Smooth muscle cell (in vitro differentiated cells): ENCODE results near the gene FAM151A. TPM values are rescaled to one million over a fixed set of nuclear protein-coding genes. Genes with fewer than 3 reads are reported as not detected.

ENCODE experiments used
- DNase-seq: peaks from one replicate; lab custom pipeline; 2025; ENCODE audit not compliant: unreplicated experiment; lab: John Stamatoyannopoulos, UW
- H2AFZ ChIP-seq: fragments of 200-600 bp; sonication (generic); 2 replicates; pipeline ENCODE4 v1.6.0; 2016; ENCODE audit warnings: antibody characterized with exemption, low read depth, mild to moderate bottlenecking
- H3F3A ChIP-seq: fragments of 200-600 bp; sonication (generic); 2 replicates; pipeline ENCODE4 v1.6.0; 2017; ENCODE audit warnings: antibody characterized with exemption, low read depth
- H3K27ac ChIP-seq: fragments of 200-600 bp; sonication (generic); 2 replicates; pipeline ENCODE4 v1.5.1; 2016; ENCODE audit warnings: low read depth, mild to moderate bottlenecking
- H3K27me3 ChIP-seq: fragments of 200-600 bp; sonication (generic); 2 replicates; pipeline ENCODE4 v1.6.1; 2016; ENCODE audit warnings: low read depth, mild to moderate bottlenecking
- H3K36me3 ChIP-seq: fragments of 200-600 bp; sonication (generic); 2 replicates; pipeline ENCODE4 v1.5.1; 2016; ENCODE audit warnings: low read depth
- H3K4me1 ChIP-seq: fragments of 200-600 bp; sonication (generic); 2 replicates; pipeline ENCODE4 v1.5.1; 2016; ENCODE audit warnings: low read depth
- H3K4me2 ChIP-seq: fragments of 200-600 bp; sonication (generic); 2 replicates; pipeline ENCODE4 v1.6.0; 2016; ENCODE audit warnings: mild to moderate bottlenecking
- H3K4me3 ChIP-seq: fragments of 200-600 bp; sonication (generic); 2 replicates; pipeline ENCODE4 v1.5.1; 2016; ENCODE audit warnings: mild to moderate bottlenecking
- H3K79me2 ChIP-seq: fragments of 200-600 bp; sonication (generic); 2 replicates; pipeline ENCODE4 v1.6.0; 2016; ENCODE audit warnings: low read depth, mild to moderate bottlenecking
- H3K9ac ChIP-seq: fragments of 200-600 bp; sonication (generic); 2 replicates; pipeline ENCODE4 v1.6.0; 2016; ENCODE audit warnings: low read depth
- H3K9me3 ChIP-seq: fragments of 200-600 bp; sonication (generic); replicated peaks from 2 replicates; pipeline ENCODE4 v1.5.1; 2016; ENCODE audit warnings: low read depth
- H4K20me1 ChIP-seq: fragments of 200-600 bp; sonication (generic); 2 replicates; pipeline ENCODE4 v1.6.0; 2016; ENCODE audit warnings: low read depth
- WGBS: methylation state at CpG from one replicate; pipeline ENCODE4 v1.1.7; 2016; ENCODE audit warnings: low lambda C conversion rate; 5-methylcytosine and 5-hydroxymethylcytosine counted together
- polyA plus RNA-seq: library from polyadenylated mRNA; unstranded; fragments of >200 nt; fragmentation: Nextera tagmentation; extraction: Ambion mirVana; gene quantifications from 2 replicates; pipeline ENCODE4 v1.2.1, GENCODE V29; 2016
- total RNA-seq: library from RNA; depleted of rRNA; stranded (reverse); fragments of >200 nt; gene quantifications from 2 replicates; pipeline ENCODE4 v1.2.3, GENCODE V29; 2014
- TF ChIP-seq, protein P1 (sequence below): fragments of 200-600 bp; sonication (generic); IDR thresholded peaks from 2 replicates; pipeline ENCODE4 v1.5.1; 2017; ENCODE audit warnings: borderline replicate concordance, mild to moderate bottlenecking, antibody characterized with exemption; ENCODE audit not compliant: insufficient read depth, poor library complexity, severe bottlenecking

FAM151A gene
- total and polyA plus RNA-seq, 2 experiments from 2014 or later = not detected

DNA sequence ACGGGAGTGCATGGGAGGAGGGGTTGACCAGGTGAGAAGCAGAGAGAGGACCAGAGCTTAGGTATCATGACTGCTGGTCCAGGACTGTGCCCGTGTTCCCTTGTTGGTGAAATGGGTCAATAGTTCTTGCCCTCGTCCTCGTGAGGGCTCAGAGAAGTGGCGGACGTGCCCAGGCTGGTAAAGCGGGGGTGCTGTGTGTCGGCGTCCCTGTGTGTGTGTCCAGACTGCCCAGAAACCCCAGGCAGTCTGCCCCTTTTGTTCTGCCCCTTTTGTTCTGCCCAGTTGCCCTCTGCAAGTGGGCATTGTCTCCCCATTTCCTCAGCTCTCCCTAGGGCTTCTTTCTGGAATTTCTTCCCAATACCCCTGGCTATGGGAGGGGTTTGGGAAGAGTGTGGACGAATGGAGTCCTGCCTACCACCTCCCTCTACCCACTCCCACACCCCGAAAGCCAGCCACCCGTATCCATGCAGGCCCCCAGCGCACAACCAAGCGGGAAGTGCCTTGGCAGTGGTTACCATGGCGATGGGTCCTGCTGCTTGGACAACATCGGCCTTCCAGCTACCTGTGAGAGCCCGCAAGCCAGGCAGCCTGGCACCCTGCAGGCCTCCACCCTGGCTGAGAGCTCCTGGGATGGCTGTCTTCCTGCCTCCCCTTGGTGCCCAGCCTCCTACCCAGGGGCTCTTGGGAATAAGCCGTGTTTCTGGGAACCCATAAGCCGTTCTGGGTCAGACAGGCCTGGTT lies 40.6 kb downstream of the FAM151A start:
- Histone ChIP-seq H3K9ac (no peak overlapping the region), H3K9me3 (no peaks in the 10 kb centered on the region), H4K20me1 (no peaks in the 10 kb centered on the region), H3K27me3 (no peaks in the 10 kb centered on the region), H3K79me2 (no peaks in the 10 kb centered on the region), H3K4me3 (no peak overlapping the region), H3K27ac (no peak overlapping the region), H2AFZ (no peak overlapping the region), H3F3A (no peaks in the 10 kb centered on the region), H3K4me2 (no peak overlapping the region), H3K36me3 (no peaks in the 10 kb centered on the region), H3K4me1 (peaks cover 15% of the 10 kb centered on the region)
- 88% methylated on average over 19 of the region's 19 CpGs for WGBS
- DNase-seq = no peak
- TF ChIP-seq, protein P1, sequence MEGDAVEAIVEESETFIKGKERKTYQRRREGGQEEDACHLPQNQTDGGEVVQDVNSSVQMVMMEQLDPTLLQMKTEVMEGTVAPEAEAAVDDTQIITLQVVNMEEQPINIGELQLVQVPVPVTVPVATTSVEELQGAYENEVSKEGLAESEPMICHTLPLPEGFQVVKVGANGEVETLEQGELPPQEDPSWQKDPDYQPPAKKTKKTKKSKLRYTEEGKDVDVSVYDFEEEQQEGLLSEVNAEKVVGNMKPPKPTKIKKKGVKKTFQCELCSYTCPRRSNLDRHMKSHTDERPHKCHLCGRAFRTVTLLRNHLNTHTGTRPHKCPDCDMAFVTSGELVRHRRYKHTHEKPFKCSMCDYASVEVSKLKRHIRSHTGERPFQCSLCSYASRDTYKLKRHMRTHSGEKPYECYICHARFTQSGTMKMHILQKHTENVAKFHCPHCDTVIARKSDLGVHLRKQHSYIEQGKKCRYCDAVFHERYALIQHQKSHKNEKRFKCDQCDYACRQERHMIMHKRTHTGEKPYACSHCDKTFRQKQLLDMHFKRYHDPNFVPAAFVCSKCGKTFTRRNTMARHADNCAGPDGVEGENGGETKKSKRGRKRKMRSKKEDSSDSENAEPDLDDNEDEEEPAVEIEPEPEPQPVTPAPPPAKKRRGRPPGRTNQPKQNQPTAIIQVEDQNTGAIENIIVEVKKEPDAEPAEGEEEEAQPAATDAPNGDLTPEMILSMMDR = no peak

DNA sequence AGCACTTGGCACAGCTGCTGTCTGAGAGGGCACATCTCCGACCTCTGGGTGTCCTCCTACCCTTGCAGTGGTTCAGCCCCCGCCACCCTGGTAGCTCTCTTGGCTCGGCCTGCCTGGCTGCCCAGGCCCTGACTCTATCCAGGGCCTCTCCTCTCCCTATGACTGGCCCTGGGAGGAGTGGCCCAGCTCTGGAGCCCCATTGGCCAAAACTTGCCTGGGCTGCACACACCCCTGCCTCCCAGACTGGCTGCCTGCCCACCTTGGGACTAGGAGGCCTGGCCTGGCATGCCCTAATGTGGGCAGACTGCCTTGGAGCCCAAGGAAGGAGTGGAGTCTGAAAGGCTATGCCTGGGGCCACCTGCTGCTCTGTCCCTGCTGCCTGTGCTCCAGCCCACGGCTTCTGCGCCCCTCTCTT lies 41.7 kb downstream of the FAM151A start:
- H3F3A ChIP-seq = no peaks in the 10 kb centered on the region
- no peak overlapping the region for H3K27ac ChIP-seq
- no peaks in the 10 kb centered on the region for H4K20me1 ChIP-seq
- TF ChIP-seq, protein P1 = no peak
- H3K4me1 ChIP-seq = peaks cover 15% of the 10 kb centered on the region
- no peak overlapping the region for H3K4me2 ChIP-seq
- H3K79me2 ChIP-seq = no peaks in the 10 kb centered on the region
- H3K9me3 ChIP-seq = no peaks in the 10 kb centered on the region
- H3K9ac ChIP-seq = no peak overlapping the region
- DNase-seq = no peak
- H3K27me3 ChIP-seq = no peaks in the 10 kb centered on the region
- H3K36me3 ChIP-seq = no peaks in the 10 kb centered on the region
- H2AFZ ChIP-seq = no peak overlapping the region
- H3K4me3 ChIP-seq = no peak overlapping the region
- WGBS = 88% methylated on average over 5 of the region's 5 CpGs

DNA sequence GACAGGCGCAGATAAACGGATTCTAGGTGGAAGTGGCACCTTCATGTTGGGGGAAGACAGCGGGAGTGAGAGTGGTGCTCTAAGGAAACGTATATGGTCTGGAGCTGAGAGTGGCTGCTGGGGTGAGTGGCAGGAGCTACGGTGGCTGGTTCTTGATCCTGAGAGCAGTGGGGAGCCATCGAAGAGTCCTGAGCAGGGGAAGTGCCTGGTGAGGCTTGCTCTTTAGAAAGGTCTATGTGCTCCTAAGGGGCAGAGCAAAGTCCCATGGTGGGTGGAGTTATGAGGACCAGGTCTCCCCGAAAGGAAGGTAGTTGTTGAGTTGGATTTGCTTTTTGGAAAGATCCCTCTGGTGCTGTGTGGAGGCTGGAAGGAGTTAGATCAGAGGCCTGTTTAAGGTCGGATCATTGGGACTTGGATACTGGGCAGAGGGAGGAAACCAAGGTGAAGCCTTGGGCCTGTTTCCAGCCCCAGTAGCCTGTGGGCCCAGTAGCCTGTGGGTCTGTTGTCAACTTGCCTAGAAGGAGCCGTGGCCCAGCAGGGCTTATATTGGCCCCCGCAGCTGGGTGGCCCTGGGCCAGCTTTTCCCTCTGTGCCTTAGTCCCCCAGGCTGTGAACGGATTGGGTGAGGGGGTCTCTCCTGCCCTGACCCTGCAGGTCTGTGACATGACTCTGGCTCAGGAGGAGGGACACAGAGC lies 42.3 kb downstream of the FAM151A start:
- peaks cover 15% of the 10 kb centered on the region for H3K4me1 ChIP-seq
- H3K9me3 ChIP-seq = no peaks in the 10 kb centered on the region
- no peaks in the 10 kb centered on the region for H3K27me3 ChIP-seq
- no peaks in the 10 kb centered on the region for H3K36me3 ChIP-seq
- no peaks in the 10 kb centered on the region for H3K79me2 ChIP-seq
- H2AFZ ChIP-seq = no peak overlapping the region
- DNase-seq = no peak
- H3F3A ChIP-seq = no peaks in the 10 kb centered on the region
- H4K20me1 ChIP-seq = no peaks in the 10 kb centered on the region
- H3K27ac ChIP-seq = no peak overlapping the region
- TF ChIP-seq, protein P1 = no peak
- H3K4me3 ChIP-seq = no peak overlapping the region
- no peak overlapping the region for H3K9ac ChIP-seq
- WGBS = 91% methylated on average over 11 of the region's 11 CpGs
- H3K4me2 ChIP-seq = no peak overlapping the region
